Limb (tissue), 2 donors: ENCODE data around the gene PINLYP.
A peak's percentile ranks its signal among the peaks of the same experiment; 100 is the strongest.
"Not testable (repeated sequence)": the region's sequence is repeated elsewhere in the genome, so short reads cannot be mapped to it uniquely, and the experiment has no call there.

ENCODE experiments used
- DNase-seq, 2 donors: peaks; one replicate each; pipeline ENCODE4 v3.0.0-alpha.2; 2016; ENCODE audit errors: extremely low spot score in 2 of 2

Gene PINLYP

GRCh38 chr19:43581467-43581866 lies 5.9 kb downstream of the PINLYP start:
- DNase-seq = no peak

DNA sequence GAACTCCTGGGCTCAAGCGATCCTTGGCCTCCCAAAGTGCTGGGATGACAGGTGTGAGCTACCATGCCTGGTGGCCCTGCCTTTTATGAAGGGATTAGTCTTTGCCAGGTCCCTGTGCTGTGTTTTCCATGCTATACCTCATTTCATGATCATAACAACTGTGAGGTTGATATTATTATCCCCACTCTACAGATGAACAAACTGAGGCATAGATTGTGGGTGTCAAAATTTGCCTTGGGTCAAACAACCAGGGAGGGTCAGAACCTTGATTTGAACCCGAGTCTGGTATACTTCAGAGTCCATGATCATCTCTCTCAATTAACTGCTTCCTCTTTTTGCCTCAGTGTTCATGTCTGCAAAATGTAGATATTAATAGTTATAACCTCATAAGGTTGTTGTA lies 6.9 kb downstream of the PINLYP start:
- DNase-seq = no peak

- DNase-seq = no peak
Measured at GRCh38 chr19:43584484-43584883, 8.9 kb downstream of the PINLYP start.

DNA sequence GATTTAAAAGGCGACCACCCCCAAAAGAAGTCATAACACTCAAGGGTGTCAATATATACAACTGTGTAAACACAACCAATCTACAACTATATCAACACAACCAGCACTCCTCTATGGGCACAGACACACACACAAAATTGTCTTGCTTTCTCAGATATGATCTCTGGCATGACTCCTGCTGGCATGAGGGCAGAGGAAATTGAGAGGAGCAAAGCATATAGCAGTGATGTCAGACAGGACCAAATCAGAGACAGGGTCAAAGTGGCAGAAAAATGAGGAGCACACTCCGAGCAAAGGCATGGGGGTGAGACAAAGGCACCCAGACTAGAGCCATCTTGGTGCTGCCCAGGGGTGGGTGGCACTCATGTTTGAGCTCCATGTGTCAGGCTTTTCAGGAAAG lies 10.7 kb downstream of the PINLYP start:
- DNase-seq = no peak

- DNase-seq = not testable (repeated sequence)
Measured at GRCh38 chr19:43587029-43587428, 11.4 kb downstream of the PINLYP start.

GRCh38 chr19:43589277-43589676 lies 13.7 kb downstream of the PINLYP start:
- DNase-seq = no peak

DNA sequence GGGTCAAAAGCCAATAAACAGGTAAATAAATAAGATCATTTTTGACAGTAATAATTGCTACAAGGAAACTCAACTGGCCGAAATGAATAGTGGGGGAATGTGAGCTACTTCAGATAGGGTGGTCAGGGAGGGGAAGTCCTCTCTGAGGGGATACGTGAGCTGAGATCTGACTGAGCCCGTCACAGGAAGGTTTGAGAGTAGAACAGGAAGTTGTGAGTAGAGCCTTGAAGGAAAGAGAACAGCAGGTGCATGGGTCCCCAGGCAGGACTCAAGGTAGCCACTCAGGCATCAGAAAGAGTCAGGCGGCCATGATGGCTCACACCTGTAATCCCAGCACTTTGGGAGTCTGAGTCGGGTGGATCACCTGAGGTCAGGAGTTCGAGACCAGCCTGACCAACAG lies 14.1 kb downstream of the PINLYP start:
- DNase-seq = no peak

- DNase-seq = no peak
Measured at GRCh38 chr19:43591904-43592772, 16.5 kb downstream of the PINLYP start.

DNA sequence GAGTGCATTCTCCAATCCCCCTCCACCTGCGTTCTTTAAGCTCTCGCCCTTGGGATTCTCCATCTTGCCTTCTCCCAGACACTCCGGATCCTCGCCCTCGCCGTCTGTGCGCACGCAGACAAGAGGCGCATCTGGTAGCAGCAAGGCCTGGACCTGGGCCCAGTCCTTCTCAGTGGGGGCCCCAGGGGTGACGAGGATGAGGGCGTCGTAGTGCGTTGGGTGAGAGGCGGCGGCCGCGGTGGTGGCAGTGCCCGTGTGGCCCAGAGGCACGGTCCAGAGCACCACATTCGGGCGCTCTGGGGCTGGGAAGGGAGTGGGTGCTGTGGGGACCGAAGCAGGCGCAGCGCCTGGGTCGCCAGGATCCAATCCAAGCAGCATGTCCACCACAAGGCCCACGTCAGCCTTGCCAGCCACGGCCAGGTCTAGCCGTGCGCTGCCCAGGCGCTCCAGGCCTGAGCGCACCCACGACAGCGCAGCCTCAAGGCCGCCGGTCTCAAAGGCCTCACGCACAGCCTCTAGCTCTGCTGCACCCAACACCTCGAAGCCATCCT lies 17.3 kb downstream of the PINLYP start:
- DNase-seq = no peak

DNA sequence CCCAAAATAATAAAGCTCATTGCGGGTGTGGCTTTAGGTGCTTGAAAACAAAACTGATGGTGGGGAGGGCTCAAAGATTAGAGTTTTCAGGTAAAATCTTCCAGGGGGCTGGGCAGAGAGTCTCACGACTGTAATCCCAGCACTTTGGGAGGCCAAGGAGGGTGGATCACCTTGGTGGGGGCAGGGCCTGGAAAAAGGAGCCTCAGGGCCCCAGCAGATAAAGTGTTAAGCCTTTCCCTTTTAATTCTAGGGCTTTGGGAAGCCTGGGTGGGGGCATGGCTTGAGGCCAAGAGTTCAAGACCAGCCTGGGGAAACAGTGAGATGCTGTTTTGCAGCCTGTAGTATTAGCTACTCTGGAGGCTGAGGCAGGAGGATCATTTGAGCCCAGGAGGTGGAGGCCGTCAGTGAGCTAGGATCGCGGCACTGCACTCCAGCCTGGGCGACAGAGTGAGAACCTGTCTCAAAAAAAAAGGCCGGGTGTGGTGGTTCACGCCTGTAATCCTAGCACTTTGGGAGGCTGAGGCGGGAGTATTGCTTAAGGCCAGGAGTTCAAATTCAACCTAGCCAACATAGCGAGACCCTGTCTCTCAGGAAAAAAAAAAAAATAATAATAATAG lies 18.6 kb downstream of the PINLYP start:
- DNase-seq = no peak

DNA sequence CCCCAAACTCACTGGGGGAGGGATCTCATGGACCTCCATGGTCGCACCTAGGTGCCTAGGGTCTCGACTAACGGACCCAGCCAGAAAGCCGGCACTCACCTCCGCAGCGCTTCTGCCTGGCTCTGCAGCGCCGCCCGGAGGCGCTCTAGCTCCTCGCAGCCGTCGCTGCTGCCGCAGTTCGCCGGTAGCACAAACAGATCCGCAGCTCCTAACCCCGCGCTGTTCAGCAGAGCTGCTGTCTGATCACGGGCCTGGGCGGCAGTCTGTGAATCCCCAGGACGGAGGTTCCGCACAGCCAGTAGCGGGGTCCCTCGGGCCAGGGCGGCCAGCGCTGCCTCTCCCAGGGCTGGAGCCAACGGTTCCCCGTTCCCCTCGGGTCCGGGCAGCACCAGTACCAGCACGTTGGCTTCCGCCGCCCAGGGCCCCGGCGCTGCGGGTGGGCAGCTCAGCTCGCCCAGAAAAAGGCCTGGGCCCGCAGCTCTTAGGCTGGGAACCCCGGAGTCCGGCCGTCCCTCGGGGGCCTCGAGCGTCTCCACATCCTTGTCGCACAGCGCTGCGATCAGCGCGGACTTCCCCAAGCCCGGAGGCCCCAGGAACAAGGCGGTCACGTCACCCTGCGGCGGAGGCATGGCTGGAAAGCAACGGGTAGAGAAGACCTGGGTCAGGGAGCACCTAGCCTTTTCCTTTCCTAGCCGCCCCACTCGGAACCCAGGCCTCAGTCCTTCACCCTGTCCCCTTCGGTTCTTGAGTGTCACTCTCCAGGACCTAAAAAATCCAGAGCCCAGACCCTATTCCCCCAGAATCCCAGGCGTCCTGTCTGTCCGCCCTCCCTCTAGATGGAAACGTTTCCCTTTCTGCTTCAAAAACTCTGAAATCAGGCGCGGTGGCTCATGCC lies 19.4 kb downstream of the PINLYP start:
- peak; percentile 59 to 74 for DNase-seq

DNA sequence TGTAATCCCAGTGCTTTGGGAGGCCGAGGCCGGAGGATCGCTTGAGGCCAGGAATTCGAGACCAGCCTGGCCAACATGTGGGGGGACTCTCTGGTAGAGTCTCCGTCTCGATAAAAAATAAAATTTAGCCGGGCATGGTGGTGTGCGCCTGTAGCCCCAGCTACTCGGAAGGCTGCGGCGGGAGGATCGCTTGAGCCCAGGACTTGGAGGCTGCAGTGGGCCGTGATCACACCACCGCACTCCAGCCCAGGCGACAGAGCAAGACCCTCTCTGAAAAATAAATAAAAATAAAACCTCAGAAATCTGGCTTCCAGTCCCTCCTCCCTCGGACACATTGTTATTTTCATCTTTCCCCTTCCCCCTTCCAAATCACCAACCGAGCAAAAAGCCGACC lies 20.0 kb downstream of the PINLYP start:
- DNase-seq = no peak

DNA sequence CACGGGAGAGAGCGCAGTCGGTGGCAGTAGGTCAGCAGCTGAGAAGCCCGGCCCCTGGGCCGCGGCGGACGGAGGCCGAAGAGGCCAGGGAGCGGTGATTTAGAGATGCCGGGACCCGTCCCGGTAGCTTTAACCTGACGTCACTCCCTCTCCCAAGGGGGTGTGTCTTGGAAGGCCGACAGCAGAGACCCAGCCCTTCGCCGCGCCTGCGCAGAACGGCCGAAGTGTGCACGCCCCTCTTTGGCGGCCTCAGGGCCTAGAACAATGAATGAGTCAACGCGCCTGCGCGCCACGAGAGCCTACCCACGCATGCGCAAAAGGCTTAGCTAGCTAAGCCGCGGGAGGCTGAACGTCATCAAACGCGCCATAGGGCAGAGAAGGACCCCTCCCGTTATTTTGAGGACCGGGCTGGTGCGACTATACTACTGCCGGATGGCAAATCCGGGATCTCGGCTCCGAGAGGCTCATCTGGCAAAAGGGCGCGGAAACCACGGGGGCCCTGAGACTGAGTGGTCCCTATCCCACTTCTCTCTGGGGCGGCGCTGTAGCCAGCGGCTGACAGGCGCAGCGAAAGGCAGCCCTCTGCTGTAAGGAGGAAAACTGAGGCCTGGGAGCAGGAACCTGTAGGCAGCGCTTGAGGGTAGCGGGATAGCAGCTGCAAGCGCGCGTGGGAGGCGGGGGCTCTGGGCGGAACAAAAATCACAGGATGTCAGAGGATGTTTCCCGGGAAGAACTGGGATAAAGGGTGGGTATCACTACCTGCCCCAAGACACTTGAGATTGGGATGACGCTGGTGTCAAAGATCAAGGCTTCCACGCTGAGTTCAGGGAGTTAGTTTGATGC lies 20.6 kb downstream of the PINLYP start, which contains the start of the genes IRGQ and ZNF576:
Gene IRGQ (minus strand): TSS at position 136 of the 843 bp plus-strand sequence. CDS start 796 bp downstream, outside the sequence.
Gene ZNF576 (plus strand): TSS at position 597 of the 843 bp plus-strand sequence. CDS start 514 bp downstream, outside the sequence.
- DNase-seq = peak; percentile 100

DNA sequence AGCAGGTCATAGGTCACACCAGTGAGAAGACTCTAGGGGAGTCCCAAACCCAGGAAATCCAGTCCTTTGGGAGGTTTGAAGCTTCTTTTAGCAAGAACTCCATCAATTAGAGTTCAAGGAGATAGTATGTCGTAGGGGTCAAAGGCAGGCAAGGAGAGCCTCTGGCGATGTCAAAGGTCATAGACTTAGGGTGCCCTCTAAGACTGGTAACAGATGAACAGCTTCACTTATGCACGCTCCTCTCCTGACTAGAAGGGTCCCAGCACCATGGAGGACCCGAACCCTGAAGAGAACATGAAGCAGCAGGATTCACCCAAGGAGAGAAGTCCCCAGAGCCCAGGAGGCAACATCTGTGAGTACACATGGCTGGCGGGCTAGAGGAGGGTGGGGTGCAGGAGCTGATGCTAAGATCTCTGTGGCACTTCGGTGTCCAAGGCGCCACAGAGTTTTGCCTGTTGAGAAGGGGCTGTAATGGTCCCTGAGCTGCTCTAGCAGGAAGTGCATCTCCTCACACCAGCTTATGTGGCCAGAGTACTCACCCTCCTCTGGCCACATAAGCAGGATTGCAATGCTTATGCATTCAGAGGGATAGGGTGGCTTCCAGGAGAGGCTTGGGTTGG lies 21.4 kb downstream of the PINLYP start:
- no peak for DNase-seq

- no peak for DNase-seq
Measured at GRCh38 chr19:43597876-43598275, 22.3 kb downstream of the PINLYP start.

DNA sequence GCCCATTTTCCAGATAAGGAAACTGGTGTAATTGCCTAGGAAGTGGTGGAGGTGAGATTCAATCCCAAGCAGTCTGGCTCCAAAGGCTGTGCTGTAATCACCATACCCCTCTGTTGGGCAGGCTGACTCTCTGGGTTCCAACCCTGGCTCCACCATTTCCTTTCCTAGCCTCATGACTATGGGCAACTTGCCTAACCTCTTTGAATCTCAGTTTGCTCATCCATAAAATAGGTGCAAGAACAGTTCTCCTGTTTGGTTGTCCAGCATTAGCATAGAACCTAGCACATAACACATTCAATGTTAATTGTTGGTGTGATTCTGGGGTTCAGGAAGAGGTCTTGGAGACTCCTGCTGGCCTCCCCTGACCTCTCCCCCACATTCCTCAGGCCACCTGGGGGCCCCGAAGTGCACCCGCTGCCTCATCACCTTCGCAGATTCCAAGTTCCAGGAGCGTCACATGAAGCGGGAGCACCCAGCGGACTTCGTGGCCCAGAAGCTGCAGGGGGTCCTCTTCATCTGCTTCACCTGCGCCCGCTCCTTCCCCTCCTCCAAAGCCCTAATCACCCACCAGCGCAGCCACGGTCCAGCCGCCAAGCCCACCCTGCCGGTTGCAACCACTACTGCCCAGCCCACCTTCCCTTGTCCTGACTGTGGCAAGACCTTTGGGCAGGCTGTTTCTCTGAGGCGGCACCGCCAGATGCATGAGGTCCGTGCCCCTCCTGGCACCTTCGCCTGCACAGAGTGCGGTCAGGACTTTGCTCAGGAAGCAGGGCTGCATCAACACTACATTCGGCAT lies 23.0 kb downstream of the PINLYP start:
- no peak for DNase-seq

- DNase-seq = no peak
Measured at GRCh38 chr19:43599635-43600295, 24.2 kb downstream of the PINLYP start.

DNA sequence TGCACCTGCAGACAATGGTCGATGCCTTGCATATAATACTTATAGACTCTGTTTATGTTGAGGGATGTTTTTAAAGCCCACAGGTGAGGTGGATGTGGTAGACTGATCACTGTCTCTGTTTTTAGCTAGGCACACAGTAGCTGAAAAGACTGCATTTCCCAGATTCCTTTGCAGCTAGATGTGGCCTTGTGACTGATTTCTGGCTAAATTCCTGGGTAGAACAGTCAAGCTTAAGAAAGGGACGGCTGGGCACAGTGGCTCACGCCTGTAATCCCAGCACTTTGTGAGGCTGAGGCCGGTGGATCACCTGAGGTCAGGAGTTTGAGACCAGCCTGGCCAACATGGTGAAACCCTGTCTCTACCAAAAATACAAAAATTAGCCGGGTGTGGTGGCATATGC lies 24.7 kb downstream of the PINLYP start:
- not testable (repeated sequence) for DNase-seq
